Ramos (cell line): ENCODE data around the gene LAMB3.

Experiments used
- in situ Hi-C: fragments of 300-500 bp; cut with MboI; formaldehyde crosslinking; loops from one replicate; pipeline ENCODE4 v1.14.3; 2022; ENCODE audit warnings: low sequenced_read_pairs; ENCODE audit not compliant: unreplicated experiment

Gene LAMB3

DNA sequence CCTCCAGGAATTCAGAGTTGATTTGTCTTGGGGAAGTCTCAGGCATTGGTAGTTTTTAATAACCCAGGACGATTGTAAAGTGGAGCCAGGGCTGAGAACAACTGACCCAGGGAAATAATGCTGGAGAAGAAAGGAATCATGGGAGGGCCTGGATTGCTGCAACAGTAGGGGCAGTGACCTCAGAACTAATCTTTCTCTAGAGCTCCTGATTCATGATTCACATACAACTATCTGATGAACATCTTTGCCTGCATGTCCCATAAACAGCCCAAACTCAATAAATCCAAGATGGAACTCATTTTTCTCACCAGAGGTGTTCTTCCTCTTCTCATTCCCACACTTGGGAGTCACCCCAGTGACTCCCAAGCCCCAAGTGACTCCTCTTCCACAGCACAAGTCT lies 14.9 kb upstream of the LAMB3 start:
- in situ Hi-C loops = no loop called here

- in situ Hi-C loops = no loop called here
Measured at GRCh38 chr1:209662879-209663327, 10.7 kb upstream of the LAMB3 start.

DNA sequence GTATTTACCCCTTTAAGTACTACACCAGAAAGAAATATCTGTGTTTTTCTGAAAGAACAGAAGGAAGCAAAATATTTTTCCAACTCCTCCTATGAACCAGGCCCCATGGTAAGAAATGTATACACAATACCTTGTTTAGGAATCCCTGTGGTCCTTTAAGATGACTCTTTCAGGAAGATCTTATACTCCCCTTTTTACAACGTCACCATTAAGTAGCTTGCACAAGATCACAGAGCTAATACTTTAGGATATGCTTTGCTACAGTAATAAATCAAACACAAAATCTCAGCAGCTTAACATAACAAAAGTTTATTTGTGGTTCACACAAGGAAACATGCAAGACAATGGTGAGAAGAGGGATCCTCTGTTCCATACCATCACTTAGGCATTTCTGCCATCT lies 8.8 kb upstream of the LAMB3 start:
- in situ Hi-C loops = no loop called here

DNA sequence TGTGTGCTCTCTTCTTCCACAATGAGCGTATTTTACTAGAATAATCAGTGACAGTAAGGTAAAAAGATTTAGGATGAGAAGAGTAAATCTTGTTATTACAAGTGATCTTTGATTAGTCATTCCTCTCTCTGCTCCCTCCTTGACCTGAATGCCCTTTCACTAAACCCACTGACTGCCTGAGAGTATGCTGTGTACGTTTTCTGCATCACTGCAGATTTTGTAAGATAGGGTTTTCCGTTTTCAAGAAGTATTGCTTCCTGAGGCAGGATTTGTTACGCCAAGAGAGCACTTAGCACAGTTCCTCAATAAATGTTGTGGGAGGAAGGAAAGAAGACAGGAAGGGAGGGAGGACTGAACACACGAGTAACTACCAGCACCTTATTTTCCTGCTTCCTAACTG lies 7.7 kb upstream of the LAMB3 start:
- in situ Hi-C loops = no loop called here

DNA sequence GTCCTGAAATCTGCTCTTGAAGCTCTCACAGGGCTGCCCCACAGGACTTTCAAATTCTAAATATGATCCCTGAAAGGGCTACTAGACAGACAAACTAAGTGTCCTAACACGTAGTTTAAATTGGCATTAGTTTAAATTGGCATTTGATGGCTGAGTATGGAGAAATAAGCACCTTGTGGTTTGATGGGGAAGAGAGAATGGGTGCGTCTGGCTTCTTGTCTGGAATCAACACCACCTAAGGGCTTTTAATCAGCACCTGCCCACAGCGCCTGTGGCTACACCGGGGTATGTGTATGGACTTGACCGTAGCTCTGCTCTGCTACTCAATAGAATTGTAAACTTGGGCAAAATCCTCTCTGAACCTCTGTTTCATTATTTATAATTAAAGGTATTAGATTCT lies 5.7 kb upstream of the LAMB3 start:
- in situ Hi-C loops = no loop called here

DNA sequence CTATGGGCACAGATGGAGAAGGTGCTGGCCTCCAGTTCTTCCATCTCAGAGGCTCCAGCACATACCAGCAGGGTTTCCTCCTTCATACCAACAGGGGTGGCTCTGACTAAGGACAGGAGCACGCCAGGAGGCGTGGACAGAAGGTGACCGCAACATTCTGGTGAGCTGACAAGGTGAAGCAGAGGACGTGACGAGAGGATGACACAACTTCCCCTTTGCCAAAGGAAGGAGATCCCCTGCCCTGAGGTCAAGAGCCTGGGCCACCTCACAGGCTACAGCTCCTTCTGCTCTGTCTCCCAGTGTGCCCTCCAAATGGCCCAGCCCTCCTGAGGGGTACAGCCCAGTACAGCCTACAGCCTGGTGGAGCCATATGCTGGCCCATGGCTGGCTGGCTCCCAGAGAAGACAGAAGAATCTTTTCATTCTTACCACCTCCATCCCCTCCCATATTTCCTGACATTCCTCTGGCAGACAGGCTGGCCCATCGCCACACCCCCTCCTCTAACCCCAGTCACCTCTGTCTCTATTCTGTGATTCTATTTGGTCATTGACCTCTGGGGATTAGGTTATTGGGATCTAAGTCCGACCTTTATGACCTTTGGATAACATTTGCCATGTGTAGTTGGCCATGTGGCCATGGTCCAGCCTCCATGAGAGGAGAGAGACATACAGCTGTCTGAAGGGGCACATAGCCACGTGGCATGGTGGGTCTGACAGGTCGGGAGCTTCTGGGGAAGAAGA lies 5.1 kb upstream of the LAMB3 start:
- in situ Hi-C loops = no loop called here

- in situ Hi-C loops = no loop called here
Measured at GRCh38 chr1:209655411-209656231, 3.4 kb upstream of the LAMB3 start.

DNA sequence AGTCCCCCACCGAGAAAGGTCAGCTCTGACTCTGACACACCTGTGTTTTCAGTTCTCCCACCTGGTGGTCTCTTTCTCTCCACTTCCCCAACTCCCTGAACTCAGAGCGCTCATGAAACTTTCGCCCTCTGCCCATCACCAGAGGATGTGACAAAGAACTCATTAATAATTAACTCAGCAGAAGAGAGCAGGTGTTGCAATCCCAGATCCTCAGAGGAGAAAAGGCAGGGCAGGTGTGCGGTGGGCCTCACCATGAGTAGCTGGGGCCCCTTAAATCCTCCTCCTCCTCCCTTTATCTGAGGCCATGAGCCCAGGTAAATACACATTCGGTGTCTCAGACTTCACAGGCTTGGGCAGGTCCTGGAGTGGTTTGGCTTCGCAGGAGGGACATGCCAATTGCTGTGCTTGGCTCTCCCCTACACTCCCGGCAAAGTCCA lies 1.7 kb upstream of the LAMB3 start:
- in situ Hi-C loops = no loop called here

GRCh38 chr1:209652873-209653401 lies 712 bp upstream of the LAMB3 start:
- in situ Hi-C loops = no loop called here

GRCh38 chr1:209651138-209651587 lies 1.1 kb downstream of the LAMB3 start:
- in situ Hi-C loops = no loop called here

- in situ Hi-C loops = no loop called here
Measured at GRCh38 chr1:209650454-209650853, 1.8 kb downstream of the LAMB3 start.

- in situ Hi-C loops = no loop called here
Measured at GRCh38 chr1:209648931-209649776, 3.1 kb downstream of the LAMB3 start.

- in situ Hi-C loops = no loop called here
Measured at GRCh38 chr1:209648346-209648745, 3.9 kb downstream of the LAMB3 start.

- in situ Hi-C loops = no loop called here
Measured at GRCh38 chr1:209647156-209647555, 5.1 kb downstream of the LAMB3 start.

- in situ Hi-C loops = no loop called here
Measured at GRCh38 chr1:209646558-209646957, 5.7 kb downstream of the LAMB3 start.

DNA sequence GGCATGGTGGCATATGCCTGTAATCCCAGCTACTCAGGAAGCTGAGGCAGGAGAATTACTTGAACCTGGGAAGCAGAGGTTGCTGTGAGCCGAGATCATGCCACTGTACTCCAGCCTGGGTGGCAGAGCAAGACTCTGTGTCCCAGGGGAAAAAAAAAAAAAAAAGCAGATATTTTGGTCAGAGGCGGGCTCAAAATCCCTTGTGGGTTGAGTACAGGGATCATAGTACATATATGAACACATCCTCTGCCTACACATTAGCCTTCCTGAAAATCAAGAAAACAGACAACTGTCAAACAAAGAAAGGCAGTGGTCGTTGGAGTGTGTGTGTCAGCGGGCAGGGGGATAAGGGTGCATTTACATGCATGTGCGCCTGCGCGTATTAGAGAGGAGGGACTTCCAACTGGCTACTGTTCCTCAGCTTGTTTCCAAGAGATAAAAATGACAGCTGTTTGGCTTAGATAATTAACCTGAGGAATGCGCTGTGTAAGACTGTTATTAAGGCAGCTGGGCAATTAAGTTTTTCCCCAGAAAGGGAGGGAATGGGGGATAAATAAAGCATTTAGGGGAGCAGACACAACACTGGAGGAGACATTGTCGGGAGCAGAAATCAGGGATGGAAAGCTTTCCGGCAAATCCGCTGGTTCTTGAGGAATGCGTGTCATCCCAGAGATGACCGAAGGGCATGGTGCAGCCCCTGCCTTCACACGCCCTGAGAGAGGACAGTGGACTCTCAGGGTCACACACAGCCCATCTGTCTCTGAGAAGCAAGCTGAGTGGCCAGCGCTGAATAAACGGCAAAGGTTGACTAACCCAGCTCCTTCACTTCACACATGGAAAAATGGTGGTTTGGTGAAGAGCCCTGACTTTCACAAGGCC lies 6.4 kb downstream of the LAMB3 start:
- in situ Hi-C loops = no loop called here

GRCh38 chr1:209643285-209644020 lies 8.8 kb downstream of the LAMB3 start:
- in situ Hi-C loops = no loop called here

DNA sequence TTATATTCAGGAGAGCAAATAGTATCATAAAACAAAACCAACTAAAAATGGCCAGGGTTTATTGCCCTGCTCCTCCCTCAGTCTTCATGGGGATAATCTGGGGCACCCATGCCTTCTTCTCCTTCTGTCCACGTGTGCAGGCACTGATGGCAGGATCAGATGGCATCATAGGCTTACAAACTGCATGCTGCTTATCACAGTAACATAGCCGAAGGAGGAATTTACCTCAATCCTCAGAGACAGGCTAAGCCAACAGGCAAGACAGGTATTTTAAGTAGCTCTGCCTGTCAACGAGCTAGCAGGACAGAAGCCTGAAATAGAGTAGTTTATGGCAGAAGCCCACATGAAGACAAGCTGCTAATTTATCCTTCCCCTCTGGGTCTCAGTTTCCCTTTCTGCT lies 9.4 kb downstream of the LAMB3 start:
- in situ Hi-C loops = no loop called here

DNA sequence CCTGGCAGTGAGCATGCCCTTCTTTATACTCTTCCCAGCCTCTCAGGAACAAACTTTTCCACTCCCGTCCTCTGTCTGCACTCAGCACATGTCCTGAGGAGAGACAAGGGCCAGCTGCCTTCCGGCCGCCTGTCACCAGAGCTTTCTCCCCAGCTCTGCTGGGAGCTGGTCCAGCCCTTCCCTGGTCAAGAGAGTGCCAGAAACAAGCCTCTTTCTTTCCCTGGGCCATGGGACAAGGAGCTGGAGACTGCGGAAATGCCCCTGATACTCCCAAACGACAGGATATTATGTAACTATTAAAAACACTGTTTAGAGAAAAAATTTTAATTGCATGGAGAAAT lies 10.4 kb downstream of the LAMB3 start:
- in situ Hi-C loops = no loop called here
